H9 (cell line): ENCODE measurements around the gene CKS2. TPM values are rescaled to one million over a fixed set of nuclear protein-coding genes. Genes with fewer than 3 reads are reported as not detected.

Experiments used
- DNase-seq: peaks from one replicate; pipeline ENCODE4 v3.0.0-alpha.2; 2017
- H2AFZ ChIP-seq: one replicate; pipeline ENCODE4 v1.6.1; 2013; ENCODE audit warnings: mild to moderate bottlenecking, low read length, control low read depth, moderate library complexity
- H2AK5ac ChIP-seq: 2 replicates; pipeline ENCODE4 v1.6.1; 2013; ENCODE audit warnings: low read length, control low read depth, mixed read lengths; ENCODE audit not compliant: insufficient read length
- H2BK120ac ChIP-seq: one replicate; pipeline ENCODE4 v1.6.1; 2013; ENCODE audit warnings: low read depth, mild to moderate bottlenecking, low read length, control low read depth, inconsistent platforms; ENCODE audit not compliant: poor library complexity, severe bottlenecking
- H2BK12ac ChIP-seq: 2 replicates; pipeline ENCODE4 v1.6.1; 2013; ENCODE audit warnings: low read length, control low read depth, mixed read lengths, low read depth; ENCODE audit not compliant: insufficient read length
- H2BK15ac ChIP-seq: 2 replicates; pipeline ENCODE4 v1.6.1; 2013; ENCODE audit warnings: low read depth, low read length, control low read depth
- H2BK20ac ChIP-seq: one replicate; pipeline ENCODE4 v1.6.1; 2013; ENCODE audit warnings: low read depth, mild to moderate bottlenecking, low read length, control low read depth, inconsistent platforms; ENCODE audit not compliant: poor library complexity, severe bottlenecking
- H2BK5ac ChIP-seq: 2 replicates; pipeline ENCODE4 v1.6.1; 2013; ENCODE audit warnings: low read length, control low read depth, mixed read lengths; ENCODE audit not compliant: insufficient read length
- H3K14ac ChIP-seq: 2 replicates; pipeline ENCODE4 v1.6.1; 2013; ENCODE audit warnings: low read length, control low read depth; ENCODE audit not compliant: insufficient read depth
- H3K18ac ChIP-seq: 2 replicates; pipeline ENCODE4 v1.6.1; 2013; ENCODE audit warnings: low read depth, mild to moderate bottlenecking, mixed read lengths, low read length, control low read depth; ENCODE audit not compliant: insufficient read length
- H3K23ac ChIP-seq: 2 replicates; pipeline ENCODE4 v1.6.1; 2013; ENCODE audit warnings: low read length, control low read depth, mixed read lengths, low read depth; ENCODE audit not compliant: insufficient read length
- H3K23me2 ChIP-seq: 2 replicates; pipeline ENCODE4 v1.6.1; 2013; ENCODE audit warnings: low read depth, mild to moderate bottlenecking, mixed read lengths, low read length, control low read depth; ENCODE audit not compliant: insufficient read length, poor library complexity, severe bottlenecking
- H3K27ac ChIP-seq: 2 replicates; pipeline ENCODE4 v1.5.1; 2013; ENCODE audit warnings: low read length, control low read depth, mixed read lengths, low read depth; ENCODE audit not compliant: insufficient read length
- H3K27me3 ChIP-seq: 2 replicates; pipeline ENCODE4 v1.6.1; 2013; ENCODE audit warnings: low read length, control low read depth, inconsistent platforms; ENCODE audit not compliant: insufficient read depth
- H3K4ac ChIP-seq: 2 replicates; pipeline ENCODE4 v1.6.1; 2013; ENCODE audit warnings: low read depth, mild to moderate bottlenecking, control low read depth, inconsistent platforms, low read length, moderate library complexity
- H3K4me1 ChIP-seq: 2 replicates; pipeline ENCODE4 v1.6.1; 2013; ENCODE audit warnings: low read length, control low read depth, inconsistent platforms; ENCODE audit not compliant: insufficient read depth
- H3K4me2 ChIP-seq: 2 replicates; pipeline ENCODE4 v1.6.1; 2013; ENCODE audit warnings: low read length, control low read depth, mixed read lengths; ENCODE audit not compliant: insufficient read length, insufficient read depth
- H3K56ac ChIP-seq: 2 replicates; pipeline ENCODE4 v1.6.1; 2013; ENCODE audit warnings: low read depth, mild to moderate bottlenecking, mixed read lengths, low read length, control low read depth; ENCODE audit not compliant: insufficient read length
- H3K79me1 ChIP-seq: 2 replicates; pipeline ENCODE4 v1.6.1; 2013; ENCODE audit warnings: low read depth, mild to moderate bottlenecking, moderate library complexity, low read length, control low read depth, inconsistent platforms; ENCODE audit not compliant: insufficient read depth, poor library complexity, severe bottlenecking
- H3K79me2 ChIP-seq: 2 replicates; pipeline ENCODE4 v1.6.1; 2013; ENCODE audit warnings: low read length, control low read depth, inconsistent platforms; ENCODE audit not compliant: insufficient read depth
- H3K9ac ChIP-seq: 2 replicates; pipeline ENCODE4 v1.6.1; 2013; ENCODE audit warnings: low read length, control low read depth, mixed read lengths; ENCODE audit not compliant: insufficient read length; ENCODE audit errors: extremely low read depth
- H3K9me3 ChIP-seq: one replicate; pipeline ENCODE4 v1.6.1; 2013; ENCODE audit warnings: low read depth, low read length, inconsistent platforms; ENCODE audit not compliant: control insufficient read depth
- H3T11ph ChIP-seq: one replicate; pipeline ENCODE4 v1.6.1; 2013; ENCODE audit warnings: mild to moderate bottlenecking, low read length, control low read depth, inconsistent platforms
- H4K20me1 ChIP-seq: one replicate; pipeline ENCODE4 v1.6.1; 2013; ENCODE audit not compliant: control insufficient read depth, insufficient read length, insufficient read depth
- H4K5ac ChIP-seq: 2 replicates; pipeline ENCODE4 v1.6.1; 2013; ENCODE audit warnings: low read depth, mild to moderate bottlenecking, mixed read lengths, low read length, control low read depth; ENCODE audit not compliant: insufficient read length
- H4K8ac ChIP-seq: replicated peaks from 2 replicates; pipeline ENCODE4 v1.6.1; 2013; ENCODE audit warnings: low read length, control low read depth, mixed read lengths, low read depth; ENCODE audit not compliant: insufficient read length
- H4K91ac ChIP-seq: 2 replicates; pipeline ENCODE4 v1.6.1; 2013; ENCODE audit warnings: low read depth, mild to moderate bottlenecking, moderate library complexity, mixed read lengths, low read length, control low read depth; ENCODE audit not compliant: insufficient read length
- H3K27ac Mint-ChIP-seq, 3 experiments: 2 replicates in 2 of 3; 3 replicates in 1 of 3; pipeline ENCODE4 v1.8.0; 2020 to 2021; ENCODE audit warnings: mixed read lengths in 3 of 3, mild to moderate bottlenecking in 1 of 3, moderate library complexity in 1 of 3
- H3K27me3 Mint-ChIP-seq: 2 replicates; pipeline ENCODE4 v1.8.0; 2021; ENCODE audit warnings: low read depth, mild to moderate bottlenecking, moderate library complexity, mixed read lengths
- H3K36me3 Mint-ChIP-seq, 3 experiments: 2 replicates in 2 of 3; 3 replicates in 1 of 3; pipeline ENCODE4 v1.8.0; 2020 to 2021; ENCODE audit warnings: low read depth in 3 of 3, mixed read lengths in 3 of 3; ENCODE audit not compliant: insufficient read depth in 1 of 3
- H3K4me1 Mint-ChIP-seq, 2 experiments: 2 replicates each; pipeline ENCODE4 v1.8.0; 2020; ENCODE audit warnings: mixed read lengths in 2 of 2
- H3K4me3 Mint-ChIP-seq, 2 experiments: 2 replicates in 1 of 2; 3 replicates in 1 of 2; pipeline ENCODE4 v1.8.0; 2020 to 2021; ENCODE audit warnings: mild to moderate bottlenecking in 2 of 2, mixed read lengths in 2 of 2, moderate library complexity in 1 of 2
- H3K9me3 Mint-ChIP-seq, 2 experiments: 2 replicates in 1 of 2; 3 replicates in 1 of 2; pipeline ENCODE4 v1.8.0; 2020; ENCODE audit warnings: mild to moderate bottlenecking in 2 of 2, mixed read lengths in 2 of 2, moderate library complexity in 1 of 2
- CTCF ChIP-seq: fragments of 200-600 bp; sonication (generic); conservative IDR thresholded peaks from 3 replicates; pipeline ENCODE4 v1.8.0; 2021; ENCODE audit warnings: antibody characterized with exemption, mild to moderate bottlenecking
- WGBS: extraction: QIAGEN DNeasy Blood & Tissue Kit; methylation state at CpG from one replicate; pipeline ENCODE4 v1.1.7; 2013; ENCODE audit warnings: missing lambda C conversion rate, low lambda C conversion rate, mixed read lengths; ENCODE audit not compliant: insufficient read length; ENCODE audit errors: extremely low coverage; 5-methylcytosine and 5-hydroxymethylcytosine counted together
- total RNA-seq: library from RNA; stranded (reverse); gene quantifications from 2 replicates; pipeline ENCODE4 v1.2.1, GENCODE V29; 2021

CKS2 gene
- total RNA-seq, 1 experiment from 2014 or later, result 211 TPM

- no peak overlapping the region for H2BK12ac ChIP-seq
- H2BK15ac ChIP-seq, result no peak overlapping the region
- H3K36me3 Mint-ChIP-seq, result peaks cover 24 to 68% (median 68%) of the 10 kb centered on the region in 3 experiments
- no peaks in the 10 kb centered on the region for H3K79me2 ChIP-seq
- H2AFZ ChIP-seq, result no peak overlapping the region
- no peak overlapping the region for H3K4ac ChIP-seq
- no peak overlapping the region for H2BK120ac ChIP-seq
- no peaks in the 10 kb centered on the region for H3K4me1 ChIP-seq
- H3K27ac ChIP-seq, result no peak overlapping the region
- no peak overlapping the region for H3T11ph ChIP-seq
- H3K4me3 Mint-ChIP-seq, result no peak overlapping the region
- H3K4me2 ChIP-seq, result no peak overlapping the region
- H4K8ac ChIP-seq, result no peak overlapping the region
- H3K14ac ChIP-seq, result no peak overlapping the region
- H3K27me3 Mint-ChIP-seq, result no peaks in the 10 kb centered on the region
- H2BK20ac ChIP-seq, result no peak overlapping the region
- H3K56ac ChIP-seq, result no peak overlapping the region
- H2BK5ac ChIP-seq, result no peak overlapping the region
- no peak overlapping the region for H2AK5ac ChIP-seq
- no peak overlapping the region for H3K9ac ChIP-seq
- H3K9me3 Mint-ChIP-seq, result no peaks in the 10 kb centered on the region
- H4K91ac ChIP-seq, result no peak overlapping the region
- H3K27me3 ChIP-seq, result no peaks in the 10 kb centered on the region
- no peak overlapping the region; a peak in 1 of 7 replicates for H3K27ac Mint-ChIP-seq
- H3K23me2 ChIP-seq, result no peaks in the 10 kb centered on the region
- no peaks in the 10 kb centered on the region for H3K9me3 ChIP-seq
- H3K79me1 ChIP-seq, result no peaks in the 10 kb centered on the region
- H3K4me1 Mint-ChIP-seq, result no peaks in the 10 kb centered on the region
- no peaks in the 10 kb centered on the region for H4K20me1 ChIP-seq
- no peak overlapping the region for H3K23ac ChIP-seq
- TF ChIP-seq CTCF, result no peak
- no peak overlapping the region for H3K18ac ChIP-seq
- no peak overlapping the region for H4K5ac ChIP-seq
- no CpG with 5 or more reads among the region's 3 CpGs for WGBS
- DNase-seq, result no peak
Observed at GRCh38 chr9:89360465-89360864, 49.5 kb downstream of the CKS2 start.
